Activated CD8-positive, alpha-beta memory T cell treated with anti-CD3 and anti-CD28 coated beads, Interleukin-2, amount 50 U/mL, for 1 hour (primary cell): ENCODE measurements around the gene P2RX1.

Experiments
- DNase-seq: peaks from one replicate; pipeline ENCODE4 v3.0.0-alpha.2; 2020; ENCODE audit errors: extremely low read depth

The P2RX1 gene

DNA sequence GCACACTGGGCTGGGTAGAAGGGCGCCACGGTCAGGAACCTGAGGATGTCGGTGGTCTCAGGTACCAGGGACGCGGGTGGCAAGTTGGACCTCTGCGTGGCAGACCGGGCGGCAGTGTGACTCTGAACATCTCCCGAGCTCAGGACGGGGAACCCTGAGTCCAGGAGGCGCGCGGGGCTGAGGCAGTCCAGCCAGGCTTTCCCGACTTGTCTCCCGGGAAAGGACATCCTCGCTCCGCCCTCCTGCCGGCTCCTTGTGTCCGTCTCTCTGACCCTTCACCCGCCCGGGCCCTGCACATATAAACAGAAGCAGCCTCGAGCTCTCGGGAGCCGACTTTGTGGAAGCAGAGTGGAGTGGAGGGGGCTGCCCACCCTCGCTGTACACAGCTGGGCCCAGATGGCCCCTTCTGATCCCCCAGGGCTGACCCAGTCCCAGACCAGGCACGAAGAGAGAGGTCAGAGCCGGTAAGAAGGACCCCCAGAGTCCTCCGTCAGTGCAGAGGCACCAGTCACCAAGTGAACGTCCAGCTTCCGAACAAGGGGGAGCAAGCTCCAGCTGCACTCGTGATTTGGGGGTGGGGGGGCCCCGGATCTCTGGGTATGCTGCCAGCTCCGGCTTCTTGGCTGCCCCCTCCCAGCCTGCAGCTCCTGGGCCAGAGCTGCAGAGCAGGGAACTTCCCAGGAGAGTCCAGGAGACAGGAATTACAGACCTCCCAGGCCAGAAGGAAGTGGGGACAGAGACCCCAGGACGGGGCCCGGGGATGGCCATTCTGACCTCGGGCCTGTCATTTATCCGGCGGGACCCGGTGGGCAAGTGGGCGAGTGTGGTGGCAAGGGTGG lies 8.5 kb upstream of the P2RX1 start:
- no peak for DNase-seq

DNA sequence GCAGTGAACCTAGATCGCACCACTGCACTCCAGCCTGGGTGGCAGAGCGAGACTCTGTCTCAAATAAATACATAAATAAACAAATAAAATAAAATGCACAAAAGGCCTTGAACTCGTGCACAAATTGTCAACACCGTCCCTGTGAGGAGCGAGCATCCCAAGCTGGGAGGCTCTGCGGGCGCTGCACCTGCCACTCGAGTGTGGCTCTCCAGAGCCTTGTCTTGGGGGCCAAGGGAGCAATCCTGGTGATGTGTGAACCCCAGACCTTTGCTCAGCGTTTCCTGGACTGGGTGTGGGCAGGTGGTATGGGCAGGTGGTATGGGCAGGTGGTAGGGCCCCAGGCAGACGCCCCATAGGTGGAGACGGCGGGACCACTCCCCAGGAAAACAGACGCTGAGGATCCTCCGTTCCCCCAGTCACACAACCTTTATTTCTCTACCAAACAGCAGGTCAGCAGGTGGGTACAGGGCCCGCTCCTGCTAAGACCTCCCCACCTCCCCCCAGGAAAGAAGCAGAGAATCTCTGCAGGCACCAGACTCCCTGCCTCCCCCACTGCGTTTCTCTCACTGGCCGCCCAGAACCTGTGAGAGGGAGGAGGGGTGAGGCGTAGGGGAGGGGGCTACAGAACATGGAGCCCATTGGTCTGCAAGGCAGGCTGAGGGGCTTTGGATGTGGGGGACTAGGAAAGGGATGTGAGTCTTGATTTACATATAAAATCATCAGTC lies 7.4 kb upstream of the P2RX1 start:
- DNase-seq, result no peak

DNA sequence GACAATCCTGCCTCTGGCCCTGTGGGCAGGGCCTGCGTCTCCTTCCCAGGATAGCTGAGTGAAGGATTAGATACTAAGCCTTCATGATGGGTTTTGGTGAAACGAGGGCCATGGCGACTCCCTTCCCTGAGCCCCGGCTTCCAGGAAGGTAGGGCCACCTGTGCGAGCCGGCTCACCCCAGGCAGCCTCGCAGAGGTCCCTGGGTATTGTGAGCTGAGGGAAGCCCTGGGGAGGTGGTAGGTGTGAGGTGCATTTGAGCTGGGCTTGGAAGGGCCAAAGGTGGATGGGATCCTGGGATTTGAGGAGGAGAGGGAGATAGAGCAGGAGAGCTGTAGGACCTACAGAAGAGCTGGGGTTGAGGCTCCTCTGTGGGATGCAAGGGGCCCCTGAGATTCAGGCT lies 6.5 kb upstream of the P2RX1 start:
- no peak for DNase-seq

DNA sequence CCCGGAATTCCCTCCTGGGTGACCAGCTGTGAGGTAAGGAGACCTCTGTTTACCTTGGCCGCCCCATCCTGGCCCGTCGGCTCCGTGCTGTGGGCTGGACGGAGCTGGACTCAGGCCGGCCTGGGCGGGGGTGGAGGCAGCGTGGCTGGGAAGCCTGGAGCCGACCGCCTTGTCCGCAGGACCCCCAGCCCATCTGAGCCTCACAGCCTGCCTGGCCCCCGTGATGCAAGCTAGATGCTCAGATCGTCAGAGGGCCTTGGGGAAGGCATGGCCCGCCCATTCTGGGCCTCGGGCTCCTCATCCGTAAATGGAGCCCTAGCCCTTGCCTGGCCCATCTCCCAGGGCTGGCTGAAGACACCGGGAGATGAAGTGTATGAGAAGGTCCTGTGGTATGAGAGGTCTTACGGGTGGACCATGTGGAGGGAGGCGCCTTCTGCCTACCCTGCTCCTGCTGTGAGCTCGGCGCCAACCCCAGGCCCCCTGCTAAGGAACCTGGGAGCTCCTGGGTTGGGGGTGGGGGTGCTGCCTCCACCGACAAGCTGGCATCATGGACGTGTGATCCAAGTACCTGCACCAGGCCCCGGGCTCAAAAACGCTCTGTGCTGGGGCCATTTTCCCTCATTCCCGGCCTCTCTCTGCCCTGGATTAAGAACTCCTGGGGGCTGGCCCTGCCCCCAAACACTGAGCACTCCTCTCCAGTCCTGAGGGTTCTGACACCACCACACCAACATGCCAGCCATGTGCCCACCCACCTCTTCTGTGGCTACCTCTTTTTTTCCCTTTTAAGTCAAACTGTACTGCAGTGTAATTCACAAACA lies 5.4 kb upstream of the P2RX1 start:
- no peak for DNase-seq

DNA sequence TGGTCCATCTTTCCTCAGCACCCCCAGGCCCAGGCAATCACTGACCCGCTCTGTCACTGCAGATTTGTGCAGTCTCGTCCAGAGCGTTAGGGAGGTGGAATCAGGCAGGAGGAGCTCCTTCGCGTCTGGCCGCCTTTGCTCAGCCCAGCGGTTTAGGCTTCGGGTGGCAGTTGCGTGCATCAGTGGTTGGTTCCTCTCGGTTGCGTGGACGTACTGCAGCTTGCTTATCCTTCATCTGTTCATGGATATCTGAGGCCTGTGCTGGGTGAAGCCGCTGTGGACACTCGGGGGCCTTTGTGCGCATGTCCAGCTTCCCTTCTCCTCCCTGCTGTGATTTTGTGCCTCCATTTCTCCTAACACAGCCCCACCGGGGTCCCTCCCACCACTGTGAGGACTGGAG lies 4.7 kb upstream of the P2RX1 start:
- DNase-seq, result no peak

DNA sequence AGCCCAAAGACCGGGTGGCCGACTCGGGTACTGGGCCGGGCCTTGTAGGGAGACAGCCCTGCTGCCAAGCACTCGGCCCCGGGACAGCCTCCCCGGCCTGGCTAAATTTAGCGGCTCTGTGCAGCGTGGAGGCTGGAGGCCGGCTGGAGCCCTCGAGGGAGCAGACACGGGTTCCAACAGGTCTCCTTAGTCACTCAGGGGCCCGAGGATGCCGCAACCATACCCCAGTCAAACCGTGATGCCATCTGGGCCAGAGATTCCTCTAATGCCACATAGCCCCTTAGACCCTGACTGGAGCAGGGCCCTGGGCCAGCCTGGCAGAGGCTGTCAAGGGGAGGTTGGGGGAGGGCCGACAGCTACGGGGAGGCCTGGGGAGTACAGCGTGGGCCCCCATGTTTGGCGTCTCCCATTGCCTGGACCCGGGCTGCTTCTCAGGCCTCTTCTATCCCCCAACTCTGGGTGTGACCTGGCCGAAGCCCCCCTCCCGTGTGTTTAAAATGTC lies 2.9 kb upstream of the P2RX1 start:
- no peak for DNase-seq

DNA sequence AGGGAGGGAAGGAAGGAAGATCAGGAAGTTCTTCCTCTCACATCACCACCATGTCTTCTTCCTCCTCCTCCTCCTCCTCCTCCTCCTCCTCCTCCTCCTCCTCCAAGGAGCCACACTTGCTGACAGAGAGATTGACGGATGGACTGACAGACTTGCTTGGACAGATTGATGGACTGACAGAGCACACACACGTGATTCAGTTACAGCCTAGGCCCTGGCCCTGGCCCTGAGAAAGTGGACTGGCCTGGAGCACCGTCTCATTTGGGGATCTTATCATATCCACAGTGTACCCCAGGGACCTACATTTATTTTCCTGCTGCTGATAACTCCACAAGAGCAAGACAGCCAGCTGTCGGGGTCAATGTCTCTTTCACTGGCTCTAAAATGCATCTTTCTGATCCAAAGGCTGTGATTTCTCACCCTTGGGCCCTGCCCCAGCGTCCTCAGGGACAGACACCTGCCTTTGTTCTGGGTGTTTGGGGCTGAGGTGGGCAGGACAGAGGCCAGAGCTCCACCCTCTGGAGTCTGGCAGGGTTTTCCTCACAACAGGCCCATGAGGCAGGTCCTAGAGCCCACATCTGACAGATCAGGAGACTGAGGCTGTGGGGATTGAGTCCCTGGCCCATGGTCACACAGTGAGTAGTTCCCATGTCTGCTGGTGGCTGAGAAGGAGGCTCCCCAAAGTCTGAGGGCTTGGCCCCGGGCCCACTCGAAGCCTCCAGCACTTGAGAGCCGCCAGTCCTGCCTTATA lies 2.3 kb upstream of the P2RX1 start:
- no peak for DNase-seq

DNA sequence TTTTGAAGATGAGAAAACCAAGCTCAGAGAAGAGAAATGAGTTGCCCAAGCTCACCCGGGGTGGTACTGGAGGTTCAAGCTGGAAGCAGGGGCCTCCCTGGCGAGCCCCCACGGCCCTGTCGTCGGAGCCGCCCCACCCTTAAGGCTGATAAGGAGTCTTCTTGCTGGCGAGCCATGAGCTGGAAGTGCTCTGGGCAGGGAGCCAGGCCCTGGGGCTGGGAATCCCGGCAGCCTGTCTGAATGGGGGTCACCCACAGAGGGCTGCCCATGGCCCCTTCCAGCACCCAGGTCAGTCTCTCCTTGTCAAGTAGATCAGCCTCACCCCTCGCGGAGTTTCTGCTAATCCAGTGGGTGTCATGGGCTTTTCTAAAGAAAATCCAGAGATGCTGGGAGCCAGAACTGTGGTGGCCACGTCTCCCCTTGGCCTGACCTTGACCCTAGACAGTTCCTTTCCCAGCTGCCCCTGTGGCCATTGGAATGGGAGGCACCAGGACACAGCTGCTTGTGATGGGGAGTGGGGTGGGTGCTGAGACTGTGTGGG lies 1.2 kb upstream of the P2RX1 start:
- DNase-seq, result no peak

DNA sequence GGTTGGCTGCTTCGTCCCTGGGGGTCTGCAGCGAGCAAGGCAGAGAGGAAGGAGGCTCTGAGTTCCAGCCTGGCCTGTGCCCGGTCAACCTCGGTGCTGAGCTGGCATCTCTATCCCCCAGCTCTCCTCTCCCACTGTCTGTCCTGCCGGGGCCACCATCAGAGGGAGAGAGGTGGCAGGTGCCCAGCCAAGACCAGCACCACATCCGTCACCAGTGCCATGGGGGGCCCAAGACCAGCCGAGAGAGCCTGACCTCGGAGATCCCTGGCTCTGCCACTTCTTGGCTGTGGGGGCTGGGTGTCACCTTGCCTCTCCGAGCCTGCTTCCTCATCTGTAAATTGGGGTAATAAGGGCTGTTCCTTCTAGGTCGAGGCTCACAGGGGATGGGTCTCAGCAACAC lies 560 bp upstream of the P2RX1 start:
- DNase-seq, result no peak

DNA sequence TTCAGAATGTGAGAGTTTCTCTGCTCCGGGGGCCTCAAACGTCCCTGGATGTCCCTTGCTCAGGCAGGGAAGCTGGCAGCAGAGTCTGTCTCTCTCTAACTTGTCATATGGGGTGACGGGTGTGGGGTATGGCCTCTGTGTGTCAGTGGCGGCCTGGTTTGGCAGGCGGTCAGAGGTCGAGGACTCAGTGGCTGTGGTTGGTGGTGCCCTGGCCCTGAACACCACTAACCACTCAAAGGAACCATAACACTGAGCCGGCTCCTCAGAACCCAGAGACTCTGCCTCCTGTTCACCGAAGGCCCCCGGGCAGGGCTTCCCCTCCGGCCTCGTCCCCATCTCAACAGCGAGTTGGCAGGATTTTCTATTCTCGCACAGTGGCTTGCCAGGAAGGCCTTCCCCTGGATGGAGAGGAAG lies 677 bp downstream of the P2RX1 start:
- DNase-seq, result no peak

DNA sequence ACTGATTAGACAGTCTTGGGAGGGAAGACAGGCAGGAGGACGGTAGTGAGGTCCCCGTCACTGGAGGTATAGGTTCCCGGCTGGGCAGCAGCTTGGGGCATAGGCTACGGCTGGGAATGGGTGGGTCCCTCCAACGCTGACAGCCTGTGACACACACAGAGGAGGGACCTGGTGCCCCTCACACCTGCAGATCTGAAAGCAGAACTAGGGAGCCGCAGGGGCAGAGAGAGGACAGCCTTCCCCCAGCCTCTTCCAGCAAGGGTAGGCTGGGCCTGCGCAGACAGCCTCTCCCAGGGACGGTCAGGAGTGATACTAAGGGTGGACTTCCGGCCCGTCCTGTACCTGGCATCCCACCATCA lies 2.0 kb downstream of the P2RX1 start:
- no peak for DNase-seq

DNA sequence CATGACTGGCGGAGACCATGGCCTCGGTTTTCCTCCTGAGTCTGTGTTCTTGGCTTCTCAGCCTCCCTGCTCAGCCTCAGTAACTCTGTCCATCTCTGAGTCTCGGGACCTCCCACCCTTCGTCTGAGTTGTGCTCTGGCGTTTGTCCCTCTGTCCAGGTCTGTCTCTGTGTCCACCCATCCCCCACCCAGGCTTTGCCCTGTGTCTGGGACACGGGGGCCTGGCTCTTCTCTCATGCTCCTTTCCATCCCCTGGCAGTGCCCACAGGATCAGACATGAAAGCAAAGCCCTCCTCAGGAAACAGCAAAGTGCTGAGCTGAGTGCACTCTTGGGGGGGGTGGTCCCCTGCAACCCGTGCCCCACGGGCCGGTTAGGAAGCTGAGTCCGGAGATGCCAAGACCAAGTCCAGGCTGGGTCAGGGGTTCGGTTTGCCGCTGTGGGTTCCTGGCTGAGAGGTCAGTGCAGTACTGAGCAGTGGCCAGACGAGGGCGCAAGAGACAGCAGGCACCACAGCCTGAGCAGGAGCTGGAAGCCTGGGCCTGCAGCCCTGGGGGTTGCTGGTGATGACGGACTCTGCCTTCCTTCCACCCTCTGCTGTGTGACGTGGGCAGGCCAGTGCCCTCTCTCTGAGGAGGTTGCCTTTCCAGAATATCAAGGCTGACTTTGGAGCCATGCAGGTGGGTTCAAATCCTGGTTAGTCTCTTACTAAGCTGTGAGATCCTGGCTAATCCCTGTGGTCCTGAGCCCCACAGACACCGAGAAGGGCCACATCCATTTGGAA lies 2.5 kb downstream of the P2RX1 start:
- DNase-seq, result peak; percentile 44

DNA sequence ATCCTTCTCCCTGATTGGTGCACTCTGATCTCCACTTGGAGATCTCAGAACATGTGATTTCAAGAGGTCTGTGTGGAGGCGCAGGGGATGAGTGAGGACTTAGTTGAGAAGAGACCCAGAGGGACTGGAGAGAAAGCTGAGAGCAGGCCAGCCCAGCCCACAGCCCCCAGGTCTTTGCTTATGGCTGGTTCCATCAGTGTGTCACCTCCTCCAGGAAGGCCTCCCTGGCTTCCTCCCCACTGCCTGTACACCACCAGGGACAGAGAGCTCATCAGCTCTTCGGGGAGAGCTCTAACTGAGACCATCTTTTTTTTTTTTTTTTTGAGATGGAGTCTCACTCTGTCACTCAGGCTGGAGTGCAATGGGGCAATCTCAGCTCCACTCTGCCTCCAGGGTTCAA lies 3.4 kb downstream of the P2RX1 start:
- no peak for DNase-seq

DNA sequence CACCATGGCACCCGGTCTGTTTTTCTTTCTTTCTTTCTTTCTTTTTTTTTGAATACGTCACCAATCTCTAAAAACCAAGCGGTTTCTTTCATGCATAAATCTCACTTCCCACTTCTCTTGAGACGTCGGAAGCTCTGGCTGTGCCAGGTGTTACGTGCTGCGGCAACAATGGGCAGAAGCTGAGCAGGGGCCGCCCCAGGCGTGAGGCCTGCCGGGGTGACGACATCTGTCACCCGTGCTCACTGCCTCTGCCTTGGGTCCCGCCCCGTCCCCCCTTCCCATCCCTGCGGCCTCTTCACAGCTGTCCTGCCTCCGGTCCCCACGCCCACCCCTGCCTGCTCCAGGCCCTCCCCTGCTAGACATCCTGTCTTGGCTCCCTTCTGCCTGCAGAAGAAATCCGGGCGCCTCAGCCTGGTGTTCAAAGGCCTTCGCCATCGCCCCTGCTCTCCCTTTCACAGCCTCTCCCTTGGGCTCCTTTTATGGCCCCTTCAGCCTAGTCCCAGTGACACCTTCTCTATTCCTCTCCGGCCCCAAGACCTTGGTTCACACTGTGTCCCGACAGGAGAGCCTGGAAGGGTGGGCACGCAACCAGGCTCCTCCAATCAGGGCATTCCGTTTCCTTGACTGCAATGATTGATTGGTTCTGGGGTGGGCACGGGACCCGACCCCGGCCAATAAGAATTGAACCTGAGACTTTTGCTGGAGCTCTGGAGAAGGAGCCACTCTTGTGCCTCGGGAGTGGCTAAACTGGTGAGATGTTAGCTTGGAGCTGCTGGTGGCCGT lies 4.8 kb downstream of the P2RX1 start:
- peak; percentile 52 for DNase-seq

DNA sequence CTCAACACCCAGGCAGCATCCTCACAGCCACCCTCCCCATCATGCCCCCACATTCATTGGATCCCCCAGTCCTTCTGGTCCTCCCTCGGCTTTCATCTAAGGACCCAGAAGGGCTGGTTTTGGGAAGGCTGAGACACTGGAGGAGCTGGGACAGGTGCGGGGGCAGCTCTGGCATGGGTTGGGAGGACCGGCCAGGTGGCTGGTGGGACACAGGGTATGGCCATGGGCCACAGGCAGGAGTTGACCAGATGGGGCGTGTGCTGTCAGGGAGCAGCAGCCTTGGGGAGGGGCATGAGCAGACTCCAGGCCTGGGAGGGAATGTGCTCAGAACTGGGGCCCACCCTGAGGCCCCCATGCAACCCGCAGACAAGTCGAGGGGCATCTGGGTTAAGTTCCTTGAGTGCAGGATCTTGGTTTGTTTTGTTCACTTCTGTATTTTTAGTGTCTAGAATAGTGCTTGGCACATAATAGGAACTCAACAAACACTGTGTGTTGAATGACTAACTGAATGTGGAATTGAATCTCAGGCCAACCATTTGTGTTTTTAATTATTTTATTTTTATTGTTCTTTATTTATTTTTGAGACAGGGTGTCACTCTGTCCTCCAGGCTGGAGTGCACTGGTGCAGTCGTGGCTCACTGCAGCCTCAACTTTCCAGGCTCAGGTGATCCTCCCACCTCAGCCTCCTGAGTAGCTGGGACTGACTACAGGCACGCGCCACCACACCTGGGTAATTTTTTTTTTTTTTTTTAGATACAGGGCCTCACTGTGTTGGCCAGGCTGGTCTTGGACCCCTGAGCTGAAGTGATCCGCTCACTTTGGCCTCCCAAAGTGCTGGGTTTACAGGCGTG lies 5.6 kb downstream of the P2RX1 start:
- DNase-seq, result no peak

DNA sequence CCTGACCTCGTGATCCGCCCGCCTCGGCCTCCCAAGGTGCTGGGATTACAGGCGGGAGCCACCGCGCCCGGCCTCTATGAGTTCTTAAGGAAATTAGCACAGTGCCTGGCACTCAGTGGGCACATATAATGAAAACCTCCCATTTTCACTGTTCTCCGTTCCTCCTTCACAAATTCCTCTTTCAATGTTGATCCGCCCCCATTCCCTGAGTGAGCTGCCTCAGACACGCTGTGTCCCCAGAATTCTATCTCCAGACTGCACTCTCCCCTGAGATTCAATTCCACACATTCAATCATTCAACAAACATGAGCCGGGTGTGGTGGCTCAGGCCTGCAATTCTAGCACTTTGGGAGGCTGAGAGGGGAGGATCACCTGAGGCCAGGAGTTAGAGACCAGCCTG lies 7.0 kb downstream of the P2RX1 start:
- DNase-seq, result no peak

DNA sequence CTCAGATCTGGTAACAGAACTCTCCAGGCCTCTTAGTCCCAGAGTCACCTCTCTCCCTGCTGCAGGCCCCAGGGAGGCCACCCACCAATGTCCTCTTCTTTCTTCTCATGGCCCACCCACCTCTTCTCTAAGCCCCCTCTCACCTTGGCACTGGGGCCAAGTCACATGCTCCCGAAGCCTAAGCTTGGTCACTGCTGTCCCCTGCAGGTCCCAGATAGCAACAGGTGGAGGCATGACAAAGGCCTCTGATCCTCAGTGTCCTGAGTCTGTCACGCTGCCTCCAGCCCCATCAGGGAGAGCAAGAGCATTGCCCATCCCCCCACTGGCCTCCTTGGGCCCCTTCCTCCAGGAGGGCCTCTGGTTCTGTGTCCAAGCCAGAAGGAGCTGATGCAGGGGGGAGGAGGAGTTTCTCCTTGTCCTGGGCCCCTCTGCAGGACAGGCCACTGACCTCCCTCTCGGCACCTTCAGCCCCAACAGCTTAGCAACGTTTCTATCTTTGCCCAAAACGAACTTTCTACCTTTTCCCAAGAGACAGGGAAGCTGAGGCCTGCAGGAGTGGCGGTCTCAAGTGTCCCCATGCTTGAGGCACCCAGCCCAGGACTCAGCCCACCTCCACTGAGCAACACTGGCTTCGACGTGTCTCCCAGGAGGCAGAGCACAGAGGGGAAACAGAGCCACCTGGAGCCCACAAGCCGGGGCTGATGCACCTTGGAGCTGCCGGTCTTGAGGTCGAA lies 8.6 kb downstream of the P2RX1 start:
- DNase-seq, result no peak

DNA sequence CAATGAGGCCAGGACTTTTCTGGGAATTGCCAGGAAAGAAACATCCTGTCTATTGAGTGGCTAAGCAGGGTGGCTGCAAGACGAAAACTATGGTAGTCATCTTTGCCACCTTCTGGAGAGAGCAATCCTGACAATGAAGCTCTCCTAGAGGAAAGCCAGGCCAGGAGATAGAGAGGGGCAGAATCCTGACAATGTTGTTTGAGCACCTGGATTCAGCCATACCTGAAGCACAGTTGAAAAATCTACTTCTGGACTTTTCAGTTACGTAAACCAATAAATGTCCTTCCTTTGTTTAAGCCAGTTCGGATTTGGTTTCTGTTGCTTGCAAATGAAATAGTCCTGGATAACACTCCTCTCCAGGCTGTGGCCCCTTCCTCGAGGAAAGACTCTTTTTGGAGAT lies 9.4 kb downstream of the P2RX1 start:
- no peak for DNase-seq
